HG03460 (cell line): ENCODE results near the gene ATP10B.

Source experiments
- ATAC-seq: cut with Tn5 transposase; IDR thresholded peaks from one replicate; pipeline ENCODE4 v1.9.1; 2021; ENCODE audit not compliant: unreplicated experiment

Gene ATP10B

GRCh38 chr5:160565376-160565775 is 286.6 kb downstream of the ATP10B start:
- ATAC-seq: no peak

GRCh38 chr5:160556846-160557245 is 295.2 kb downstream of the ATP10B start:
- ATAC-seq: no peak

- no peak for ATAC-seq
Measured at GRCh38 chr5:160555971-160556631, 295.9 kb downstream of the ATP10B start.

- ATAC-seq: no peak
Measured at GRCh38 chr5:160555581-160555970, 296.4 kb downstream of the ATP10B start.

GRCh38 chr5:160550075-160550474 is 301.9 kb downstream of the ATP10B start:
- no peak for ATAC-seq

- ATAC-seq: no peak
Measured at GRCh38 chr5:160548949-160549645, 302.9 kb downstream of the ATP10B start.

GRCh38 chr5:160547872-160548271 is 304.1 kb downstream of the ATP10B start:
- no peak for ATAC-seq

- ATAC-seq: no peak
Measured at GRCh38 chr5:160547061-160547460, 304.9 kb downstream of the ATP10B start.

- no peak for ATAC-seq
Measured at GRCh38 chr5:160545832-160546231, 306.2 kb downstream of the ATP10B start.

GRCh38 chr5:160543395-160543794 is 308.6 kb downstream of the ATP10B start:
- no peak for ATAC-seq

- ATAC-seq: no peak
Measured at GRCh38 chr5:160542840-160543239, 309.2 kb downstream of the ATP10B start.

GRCh38 chr5:160542281-160542680 is 309.7 kb downstream of the ATP10B start:
- ATAC-seq: no peak

- ATAC-seq: no peak
Measured at GRCh38 chr5:160539431-160539830, 312.6 kb downstream of the ATP10B start.

GRCh38 chr5:160537940-160538339 is 314.1 kb downstream of the ATP10B start:
- no peak for ATAC-seq

- no peak for ATAC-seq
Measured at GRCh38 chr5:160537116-160537515, 314.9 kb downstream of the ATP10B start.

- ATAC-seq: no peak
Measured at GRCh38 chr5:160534914-160535313, 317.1 kb downstream of the ATP10B start.

- ATAC-seq: no peak
Measured at GRCh38 chr5:160534125-160534524, 317.9 kb downstream of the ATP10B start.

- ATAC-seq: no peak
Measured at GRCh38 chr5:160525471-160526261, 326.3 kb downstream of the ATP10B start.

- no peak for ATAC-seq
Measured at GRCh38 chr5:160524827-160525226, 327.2 kb downstream of the ATP10B start.

GRCh38 chr5:160523502-160524163 is 328.4 kb downstream of the ATP10B start:
- ATAC-seq: no peak

- ATAC-seq: no peak
Measured at GRCh38 chr5:160521392-160521663, 330.7 kb downstream of the ATP10B start.
